ENCODE results near the gene PARN.

Gene PARN

GRCh38 chr16:14527411-14528044 is 102.5 kb downstream of the PARN start:
- no peak for DNase-seq

GRCh38 chr16:14525596-14525995 is 104.5 kb downstream of the PARN start:
- DNase-seq: no peak

GRCh38 chr16:14524979-14525378 is 105.1 kb downstream of the PARN start:
- no peak for DNase-seq

- DNase-seq: no peak
These were observed 106.4 kb downstream of the PARN start for GRCh38 chr16:14523632-14524031.

- DNase-seq: no peak
These were observed 107.4 kb downstream of the PARN start for GRCh38 chr16:14522671-14523070.

GRCh38 chr16:14520753-14521152 is 109.3 kb downstream of the PARN start:
- DNase-seq: no peak

- no peak for DNase-seq
These were observed 115.1 kb downstream of the PARN start for GRCh38 chr16:14514967-14515366.

GRCh38 chr16:14513389-14514107 is 116.5 kb downstream of the PARN start:
- no peak for DNase-seq

- no peak for DNase-seq
These were observed 118.3 kb downstream of the PARN start for GRCh38 chr16:14511800-14512135.

GRCh38 chr16:14510939-14511799 is 118.9 kb downstream of the PARN start:
- no peak for DNase-seq

GRCh38 chr16:14510581-14510938 is 119.5 kb downstream of the PARN start:
- no peak for DNase-seq

GRCh38 chr16:14509675-14510132 is 120.4 kb downstream of the PARN start:
- no peak for DNase-seq

- DNase-seq: no peak
These were observed 121.0 kb downstream of the PARN start for GRCh38 chr16:14509055-14509454.

GRCh38 chr16:14505846-14506245 is 124.2 kb downstream of the PARN start:
- no peak for DNase-seq

- no peak for DNase-seq
These were observed 126.9 kb downstream of the PARN start for GRCh38 chr16:14502932-14503741.

- DNase-seq: no peak
These were observed 127.7 kb downstream of the PARN start for GRCh38 chr16:14502256-14502875.

GRCh38 chr16:14501331-14502255 is 128.5 kb downstream of the PARN start:
- no peak for DNase-seq

GRCh38 chr16:14500791-14501190 is 129.3 kb downstream of the PARN start:
- DNase-seq: no peak

- DNase-seq: no peak
These were observed 130.9 kb downstream of the PARN start for GRCh38 chr16:14499110-14499509.

- DNase-seq: no peak
These were observed 132.6 kb downstream of the PARN start for GRCh38 chr16:14497245-14498082.
